IMR-90 (cell line): ENCODE measurements around the gene OGDHL. TPM values are rescaled to one million over a fixed set of nuclear protein-coding genes. Genes with fewer than 3 reads are reported as not detected.

ENCODE experiments used
- ATAC-seq: fragments of 200-7000 bp; cut with Tn5 transposase; 2 replicates; pipeline ENCODE4 v1.9.1; 2020; ENCODE audit warnings: low read depth, mild to moderate bottlenecking, moderate library complexity
- BruUV-seq: library from RNA; stranded (reverse); fragments of 400-500 nt; replicated peaks from 2 replicates; lab custom pipeline; 2021; lab: Mats Ljungman, UMichigan
- CTCF ChIA-PET: fragments of 300-600 bp; formaldehyde crosslinking; extraction: SDS; loops from one replicate; lab custom pipeline; 2021; ENCODE audit warnings: antibody characterized with exemption; lab: Yijun Ruan, JAX
- POLR2A ChIA-PET: fragments of 300-600 bp; sonication (Branson Sonifier 250); formaldehyde crosslinking; loops from one replicate; lab custom pipeline; 2022; ENCODE audit warnings: antibody characterized with exemption; ENCODE audit not compliant: unreplicated experiment; lab: Charles Lee
- DNase-seq: peaks from one replicate; pipeline ENCODE4 v3.0.0; 2013
- H2AFZ ChIP-seq: replicated peaks from 2 replicates; pipeline ENCODE3; 2013; ENCODE audit warnings: low read length, mild to moderate bottlenecking; ENCODE audit not compliant: poor library complexity
- H2AK5ac ChIP-seq: 2 replicates; pipeline ENCODE4 v1.6.1; 2013; ENCODE audit warnings: low read depth, low read length, inconsistent platforms
- H2AK9ac ChIP-seq: replicated peaks from 2 replicates; pipeline ENCODE3; 2013; ENCODE audit warnings: mild to moderate bottlenecking, low read depth, low read length, moderate library complexity; ENCODE audit not compliant: poor library complexity
- H2BK120ac ChIP-seq: 2 replicates; pipeline ENCODE4 v1.6.1; 2013; ENCODE audit warnings: low read depth, low read length, inconsistent platforms
- H2BK15ac ChIP-seq: 3 replicates; pipeline ENCODE4 v1.6.1; 2013; ENCODE audit warnings: low read depth, low read length, inconsistent platforms
- H2BK20ac ChIP-seq: 2 replicates; pipeline ENCODE4 v1.6.1; 2013; ENCODE audit warnings: low read depth, mild to moderate bottlenecking, inconsistent platforms, low read length, moderate library complexity
- H2BK5ac ChIP-seq: 2 replicates; pipeline ENCODE4 v1.6.1; 2013; ENCODE audit warnings: mild to moderate bottlenecking, low read depth, low read length, inconsistent platforms; ENCODE audit not compliant: poor library complexity, severe bottlenecking
- H3K14ac ChIP-seq: replicated peaks from 2 replicates; pipeline ENCODE4 v1.6.1; 2013; ENCODE audit warnings: low read depth, low read length, inconsistent platforms
- H3K18ac ChIP-seq: 2 replicates; pipeline ENCODE4 v1.6.1; 2013; ENCODE audit warnings: low read depth, low read length, control low read depth
- H3K23ac ChIP-seq: 2 replicates; pipeline ENCODE4 v1.6.1; 2013; ENCODE audit warnings: low read depth, low read length, inconsistent platforms
- H3K27ac ChIP-seq: 2 replicates; pipeline ENCODE4 v1.5.1; 2013; ENCODE audit warnings: mild to moderate bottlenecking, control low read depth, low read length; ENCODE audit not compliant: insufficient read depth
- H3K27me3 ChIP-seq: 2 replicates; pipeline ENCODE4 v1.6.1; 2013; ENCODE audit warnings: low read length; ENCODE audit not compliant: control insufficient read depth, insufficient read depth
- H3K36me3 ChIP-seq: 2 replicates; pipeline ENCODE4 v1.6.1; 2013; ENCODE audit warnings: low read length, mixed read lengths; ENCODE audit not compliant: control insufficient read depth, insufficient read depth
- H3K4ac ChIP-seq: 2 replicates; pipeline ENCODE4 v1.6.1; 2013; ENCODE audit warnings: low read depth, low read length, inconsistent platforms
- H3K4me1 ChIP-seq: 2 replicates; pipeline ENCODE4 v1.6.1; 2013; ENCODE audit warnings: low read length, mixed read lengths; ENCODE audit not compliant: control insufficient read depth, insufficient read depth
- H3K4me2 ChIP-seq: 2 replicates; pipeline ENCODE4 v1.6.1; 2013; ENCODE audit warnings: low read depth, mild to moderate bottlenecking, control low read depth, low read length, moderate library complexity
- H3K4me3 ChIP-seq: 2 replicates; pipeline ENCODE4 v1.5.1; 2013; ENCODE audit warnings: low read depth, mild to moderate bottlenecking, control low read depth, low read length, moderate library complexity; ENCODE audit not compliant: insufficient read depth
- H3K56ac ChIP-seq: 2 replicates; pipeline ENCODE4 v1.6.1; 2013; ENCODE audit warnings: low read length, inconsistent platforms; ENCODE audit not compliant: insufficient read depth; ENCODE audit errors: extremely low read depth
- H3K79me1 ChIP-seq, 2 experiments: 2 replicates each; pipeline ENCODE4 v1.6.1; 2013; ENCODE audit warnings: low read length in 2 of 2, inconsistent platforms in 1 of 2, low read depth in 1 of 2
- H3K9ac ChIP-seq: 2 replicates; pipeline ENCODE4 v1.6.1; 2013; ENCODE audit warnings: low read depth, low read length, control low read depth
- H3K9me1 ChIP-seq: 2 replicates; pipeline ENCODE4 v1.6.1; 2013; ENCODE audit warnings: low read length, inconsistent platforms; ENCODE audit not compliant: insufficient read depth
- H3K9me3 ChIP-seq: 2 replicates; pipeline ENCODE4 v1.6.1; 2013; ENCODE audit warnings: low read length; ENCODE audit not compliant: control insufficient read depth, insufficient read depth
- H4K20me1 ChIP-seq: 2 replicates; pipeline ENCODE4 v1.6.1; 2013; ENCODE audit warnings: low read length, inconsistent platforms; ENCODE audit not compliant: insufficient read depth
- H4K5ac ChIP-seq: 2 replicates; pipeline ENCODE4 v1.6.1; 2013; ENCODE audit warnings: mild to moderate bottlenecking, low read depth, low read length, control low read depth
- H4K8ac ChIP-seq, 2 experiments: 2 replicates each; pipeline ENCODE4 v1.6.1; 2013; ENCODE audit warnings: low read depth in 2 of 2, low read length in 2 of 2, control low read depth in 1 of 2, inconsistent platforms in 1 of 2
- H4K91ac ChIP-seq: 2 replicates; pipeline ENCODE4 v1.6.1; 2013; ENCODE audit warnings: low read depth, low read length, inconsistent platforms; ENCODE audit not compliant: insufficient read depth
- BHLHE40 ChIP-seq: fragments of 150-350 bp; IDR thresholded peaks from 2 replicates; pipeline ENCODE4 v1.6.1; 2016; ENCODE audit warnings: mild to moderate bottlenecking, low read depth, low read length
- CTCF ChIP-seq: conservative IDR thresholded peaks from 2 replicates; pipeline ENCODE4 v1.5.1; 2012; ENCODE audit warnings: mild to moderate bottlenecking, low read depth, low read length, improper control_type of control experiment
- MAFK ChIP-seq: IDR thresholded peaks from 2 replicates; pipeline ENCODE4 v1.6.1; 2012; ENCODE audit warnings: low read depth, low read length, improper control_type of control experiment
- RCOR1 ChIP-seq: IDR thresholded peaks from 2 replicates; pipeline ENCODE4 v1.6.1; 2012; ENCODE audit warnings: mild to moderate bottlenecking, low read length, improper control_type of control experiment; ENCODE audit not compliant: insufficient replicate concordance
- WGBS, 2 experiments: methylation state at CpG; one replicate each; pipeline versions ENCODE4 v1.1.5 to v1.1.7; 2013; ENCODE audit warnings: missing lambda C conversion rate in 2 of 2; ENCODE audit not compliant: insufficient read length in 1 of 2; ENCODE audit errors: extremely low coverage in 2 of 2; 5-methylcytosine and 5-hydroxymethylcytosine counted together
- dilution Hi-C: fragments of 300-500 bp; cut with HindIII; formaldehyde crosslinking; loops from one replicate; pipeline ENCODE4 v1.14.3; 2018; ENCODE audit warnings: low sequenced_read_pairs; ENCODE audit not compliant: unreplicated experiment
- in situ Hi-C: fragments of 300-500 bp; cut with MboI; formaldehyde crosslinking; loops from 3 replicates; pipeline ENCODE4 v1.14.3; 2019; ENCODE audit warnings: low sequenced_read_pairs, inconsistent platforms, mixed read lengths
- intact Hi-C: fragments of 100-400 bp; cut with micrococcal nuclease; formaldehyde crosslinking; loops from 2 replicates; pipeline ENCODE4 v1.10.0; 2022
- polyA plus RNA-seq, 3 experiments: library from polyadenylated mRNA; depleted of rRNA; stranded (reverse); fragments of >200 nt; gene quantifications; 2 replicates each; pipeline ENCODE4 v1.2.3, GENCODE V29; 2012; ENCODE audit warnings: low replicate concordance in 1 of 3
- total RNA-seq: library from RNA; depleted of rRNA; stranded (reverse); fragments of >200 nt; gene quantifications from 2 replicates; pipeline ENCODE4 v1.2.3, GENCODE V29; 2012
- TF ChIP-seq, protein P1 (sequence below): fragments of 150-350 bp; IDR thresholded peaks from 2 replicates; pipeline ENCODE4 v1.6.1; 2016; ENCODE audit warnings: low read depth, mild to moderate bottlenecking, low read length, moderate library complexity, borderline replicate concordance

Gene OGDHL
- total and polyA plus RNA-seq, 2 of the 4 experiments (the other 2 are of a cell fraction), result 0.18 to 0.27 TPM

DNA sequence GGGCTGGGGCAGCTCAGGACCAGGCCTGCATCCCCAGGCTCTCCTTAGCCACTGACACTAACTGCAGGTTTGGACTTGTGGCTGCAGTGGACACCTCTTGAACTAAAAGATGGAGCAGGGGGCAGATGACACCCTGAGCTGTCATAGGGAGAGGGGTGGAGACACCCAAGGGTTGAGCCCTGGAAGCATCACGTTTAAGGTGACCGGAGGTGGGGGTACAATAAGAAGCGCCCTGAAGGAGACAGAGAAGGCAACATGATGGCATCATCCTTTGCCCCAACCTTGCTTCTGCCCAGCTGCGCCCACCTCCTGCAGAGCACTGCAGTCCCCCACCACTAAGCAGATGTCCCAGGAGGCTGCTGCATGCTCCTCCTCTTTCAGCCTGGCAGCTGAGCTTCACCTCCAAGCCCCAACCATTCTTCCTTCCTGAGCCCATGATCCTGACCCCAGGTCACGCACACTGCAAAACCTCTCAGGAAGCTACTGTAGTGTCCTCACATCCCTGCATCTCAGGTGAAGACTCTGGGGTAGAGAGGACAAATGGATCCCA lies 25.5 kb downstream of the OGDHL start:
- no TSS peak for BruUV-seq
- Histone ChIP-seq H2BK120ac (no peak overlapping the region), H3K9me3 (no peaks in the 10 kb centered on the region), H3K56ac (no peak overlapping the region), H4K8ac (no peak overlapping the region), H3K23ac (no peak overlapping the region), H4K91ac (no peak overlapping the region), H2BK15ac (no peak overlapping the region), H2AK5ac (no peak overlapping the region), H3K14ac (no peak overlapping the region), H3K4me2 (no peak overlapping the region), H2AK9ac (no peak overlapping the region), H3K27ac (no peak overlapping the region), H3K4me1 (no peaks in the 10 kb centered on the region), H2BK5ac (no peak overlapping the region), H3K18ac (no peak overlapping the region), H3K27me3 (no peaks in the 10 kb centered on the region), H3K9ac (no peak overlapping the region), H2BK20ac (no peak overlapping the region), H2AFZ (no peak overlapping the region), H3K4ac (no peak overlapping the region), H3K36me3 (no peaks in the 10 kb centered on the region), H3K79me1 (no peaks in the 10 kb centered on the region), H4K20me1 (no peaks in the 10 kb centered on the region), H3K9me1 (no peaks in the 10 kb centered on the region; the same call in 1 of the 2 replicates), H3K4me3 (no peak overlapping the region), H4K5ac (no peak overlapping the region)
- POLR2A ChIA-PET, result no interaction called here
- ATAC-seq, result no peak
- WGBS, 2 experiments, result 83% methylated on average over 2 of the region's 5 CpGs; no CpG with 5 or more reads in 1 of the 2 experiments
- TF ChIP-seq CTCF, result no peak
- TF ChIP-seq, protein P1, sequence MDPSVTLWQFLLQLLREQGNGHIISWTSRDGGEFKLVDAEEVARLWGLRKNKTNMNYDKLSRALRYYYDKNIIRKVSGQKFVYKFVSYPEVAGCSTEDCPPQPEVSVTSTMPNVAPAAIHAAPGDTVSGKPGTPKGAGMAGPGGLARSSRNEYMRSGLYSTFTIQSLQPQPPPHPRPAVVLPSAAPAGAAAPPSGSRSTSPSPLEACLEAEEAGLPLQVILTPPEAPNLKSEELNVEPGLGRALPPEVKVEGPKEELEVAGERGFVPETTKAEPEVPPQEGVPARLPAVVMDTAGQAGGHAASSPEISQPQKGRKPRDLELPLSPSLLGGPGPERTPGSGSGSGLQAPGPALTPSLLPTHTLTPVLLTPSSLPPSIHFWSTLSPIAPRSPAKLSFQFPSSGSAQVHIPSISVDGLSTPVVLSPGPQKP, result no peak
- TF ChIP-seq MAFK, result no peak
- no peak for TF ChIP-seq BHLHE40
- TF ChIP-seq RCOR1, result no peak
- CTCF ChIA-PET, result no interaction called here
- dilution Hi-C loops (no loop called here), intact Hi-C loops (no loop called here), in situ Hi-C loops (no loop called here)
- DNase-seq, result no peak
